ENCODE data around the gene HRH4.

- TF ChIP-seq BACH2 (CRISPR knock-in tag; IDR thresholded peaks at IDR 0.05; ENCODE audit: borderline replicate concordance) (no peak), CSDC2 (CRISPR knock-in tag; IDR thresholded peaks at IDR 0.05) (no peak), ZFP30 (CRISPR knock-in tag; IDR thresholded peaks at IDR 0.05) (no peak), SNAI2 (CRISPR knock-in tag; IDR thresholded peaks at IDR 0.05) (no peak)
Measured at GRCh38 chr18:24494586-24494985, 34.1 kb downstream of the HRH4 start.

Measured in SK-N-SH treated with all-trans-retinoic acid at 6 μM for 48 hours (cell line).